Pulmonary artery endothelial cell (primary cell): ENCODE measurements around the gene ACTL7A. TPM values are rescaled to one million over a fixed set of nuclear protein-coding genes. Genes with fewer than 3 reads are reported as not detected.
"Not testable (repeated sequence)": the region's sequence is repeated elsewhere in the genome, so short reads cannot be mapped to it uniquely, and the experiment has no call there.

Experiments used
- DNase-seq: peaks from one replicate; pipeline ENCODE4 v3.0.0-alpha.2; 2011; ENCODE audit warnings: low read depth, low spot score
- total RNA-seq: library from RNA; depleted of rRNA; stranded (reverse); fragments of >200 nt; gene quantifications from 2 replicates; pipeline ENCODE4 v1.2.3, GENCODE V29; 2014

Gene ACTL7A, protein sequence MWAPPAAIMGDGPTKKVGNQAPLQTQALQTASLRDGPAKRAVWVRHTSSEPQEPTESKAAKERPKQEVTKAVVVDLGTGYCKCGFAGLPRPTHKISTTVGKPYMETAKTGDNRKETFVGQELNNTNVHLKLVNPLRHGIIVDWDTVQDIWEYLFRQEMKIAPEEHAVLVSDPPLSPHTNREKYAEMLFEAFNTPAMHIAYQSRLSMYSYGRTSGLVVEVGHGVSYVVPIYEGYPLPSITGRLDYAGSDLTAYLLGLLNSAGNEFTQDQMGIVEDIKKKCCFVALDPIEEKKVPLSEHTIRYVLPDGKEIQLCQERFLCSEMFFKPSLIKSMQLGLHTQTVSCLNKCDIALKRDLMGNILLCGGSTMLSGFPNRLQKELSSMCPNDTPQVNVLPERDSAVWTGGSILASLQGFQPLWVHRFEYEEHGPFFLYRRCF
- total RNA-seq = not detected in 2 replicates

DNA sequence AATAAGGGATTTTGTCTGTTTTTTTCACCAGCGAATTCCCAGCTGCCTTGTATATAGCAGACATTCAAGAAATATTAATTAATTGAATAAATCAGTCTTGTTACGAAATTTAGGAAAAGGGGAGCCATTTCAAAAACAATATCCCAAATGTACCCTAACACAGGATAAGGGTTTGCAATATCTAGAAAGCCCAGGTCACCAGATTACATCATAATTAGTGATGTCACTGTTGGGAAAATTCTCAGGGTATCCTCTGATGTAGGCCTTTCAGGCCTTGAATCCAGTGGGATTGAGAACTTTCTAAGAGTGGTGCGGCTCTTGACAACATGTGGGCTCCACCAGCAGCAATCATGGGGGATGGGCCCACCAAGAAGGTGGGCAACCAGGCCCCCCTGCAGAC lies at the start of gene ACTL7A:
Gene ACTL7A (plus strand): TSS at position 270 of the 400 bp plus-strand sequence. CDS start 57 bp downstream, at position 327.
- no peak for DNase-seq

GRCh38 chr9:108812396-108813025 lies 49.6 kb upstream of the ACTL7A start:
- DNase-seq = no peak

DNA sequence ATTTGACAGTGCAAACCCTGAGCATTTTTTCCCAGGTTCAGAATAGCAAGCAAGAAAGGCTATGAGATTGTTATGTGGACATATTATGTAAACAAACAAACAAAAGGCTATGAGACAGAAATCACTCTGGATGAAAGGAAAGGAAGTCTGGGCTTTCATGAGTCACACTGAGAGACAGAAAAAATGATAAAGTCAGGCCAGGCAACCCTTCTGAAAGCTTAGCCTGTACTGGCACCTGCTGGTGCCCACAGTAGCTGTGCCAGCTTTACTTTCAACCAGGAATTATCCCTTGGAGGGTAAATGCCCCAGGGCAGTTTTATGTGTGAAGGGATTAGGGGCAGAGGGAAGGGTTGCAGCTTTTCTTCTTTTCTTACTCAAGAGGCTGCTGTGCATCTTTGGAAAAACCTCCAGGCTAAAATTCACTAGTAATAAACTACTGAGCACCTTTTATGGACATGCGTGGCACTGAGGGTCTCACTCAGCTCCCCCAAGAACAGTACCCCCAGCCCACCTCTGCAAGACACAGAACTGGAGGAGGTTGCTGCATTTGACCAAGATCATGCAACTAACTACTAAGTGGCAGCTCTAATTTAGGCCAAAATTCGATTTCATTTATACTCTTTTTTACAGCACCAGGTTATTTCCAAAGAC lies 48.0 kb upstream of the ACTL7A start:
- DNase-seq = peak; percentile 19

DNA sequence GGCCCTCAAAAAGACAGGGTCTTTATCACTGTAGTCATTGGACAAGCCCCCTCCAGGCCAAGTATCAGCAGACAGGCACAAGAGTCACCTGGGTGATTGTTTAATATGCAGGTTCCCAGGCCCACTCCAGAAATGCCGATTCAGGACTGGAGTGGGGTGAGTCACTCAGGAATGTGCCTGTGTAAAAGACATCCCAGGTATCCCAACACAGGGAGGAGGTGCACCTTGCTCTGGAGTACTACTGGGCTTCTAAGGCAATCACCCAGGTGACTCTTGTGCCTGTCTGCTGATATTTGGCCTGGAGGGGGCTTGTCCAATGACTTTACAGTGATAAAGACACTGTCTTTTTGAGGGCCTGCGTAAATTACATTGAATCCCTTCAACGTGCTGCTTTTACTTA lies 46.9 kb upstream of the ACTL7A start:
- DNase-seq = no peak

DNA sequence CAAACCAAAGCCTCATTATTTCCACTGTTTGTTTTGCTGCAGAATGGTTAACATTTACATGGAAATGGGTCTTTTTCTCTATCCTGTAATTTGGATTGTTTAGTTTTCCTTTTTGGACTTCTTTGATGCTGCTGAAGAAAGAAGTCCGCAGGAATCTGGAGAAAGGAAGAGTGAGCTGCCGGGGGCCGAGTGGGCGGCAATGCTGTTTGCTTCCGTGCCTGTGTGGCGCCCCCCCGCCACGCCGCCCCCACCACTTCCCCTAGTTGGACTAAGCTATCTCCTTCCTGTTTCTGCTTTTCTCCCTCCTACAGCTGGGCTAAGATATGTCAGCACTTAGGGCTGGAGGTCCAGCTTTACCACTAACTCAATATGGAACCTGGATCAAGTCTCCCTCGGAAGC lies 46.0 kb upstream of the ACTL7A start:
- no peak for DNase-seq

GRCh38 chr9:108823829-108824228 lies 38.2 kb upstream of the ACTL7A start:
- no peak for DNase-seq

- DNase-seq = no peak
These were observed 31.8 kb upstream of the ACTL7A start for GRCh38 chr9:108830272-108830671.

- no peak for DNase-seq
These were observed 30.4 kb upstream of the ACTL7A start for GRCh38 chr9:108831496-108832178.

DNA sequence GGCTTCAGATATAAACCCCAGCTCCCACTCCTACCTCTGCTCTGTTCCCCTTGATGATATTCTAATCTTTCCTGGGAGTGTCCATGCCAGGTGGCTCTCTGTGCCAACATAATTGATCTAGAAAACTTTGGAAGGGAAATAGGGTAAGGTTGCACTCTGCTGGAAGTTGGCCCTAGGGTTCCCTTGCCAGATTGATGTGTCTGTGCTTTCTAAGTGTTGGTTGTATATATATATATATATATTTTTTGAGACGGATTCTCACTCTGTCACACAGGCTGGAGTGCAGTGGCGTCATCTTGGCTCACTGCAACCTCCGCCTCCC lies 29.9 kb upstream of the ACTL7A start:
- no peak for DNase-seq

DNA sequence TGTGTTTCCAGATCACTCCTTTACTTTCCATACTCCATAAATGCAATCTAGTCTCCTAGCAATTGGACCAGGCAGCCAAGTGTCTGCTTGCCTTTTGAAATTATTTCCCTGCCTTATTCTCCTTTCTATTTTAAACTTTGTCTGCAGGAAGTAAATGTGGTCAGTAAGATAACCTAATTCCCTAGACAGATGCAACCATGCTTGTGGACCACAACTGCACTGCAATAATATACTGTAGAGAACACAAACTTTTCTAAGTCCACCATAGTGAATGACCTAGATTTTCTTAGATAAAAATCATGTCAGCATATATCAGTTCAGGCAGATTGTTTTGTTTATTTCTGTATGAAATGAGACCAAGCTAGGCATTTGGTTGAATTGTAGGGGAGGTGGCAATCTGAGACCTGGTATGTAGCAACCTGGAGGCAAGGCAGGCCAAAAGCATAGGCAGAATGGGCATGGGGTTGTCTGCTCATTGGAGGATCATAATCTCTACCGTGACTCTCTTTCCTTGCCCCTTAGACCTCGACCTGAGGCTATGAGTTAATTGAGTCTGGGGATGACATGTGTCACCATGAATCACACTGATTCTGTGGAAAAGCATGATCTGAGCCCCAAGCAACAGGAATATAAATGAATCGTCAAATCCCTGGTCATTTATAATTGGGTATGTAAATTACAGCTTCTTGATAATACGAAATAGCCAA lies 27.0 kb upstream of the ACTL7A start:
- DNase-seq = no peak

GRCh38 chr9:108835831-108836230 lies 26.2 kb upstream of the ACTL7A start:
- DNase-seq = no peak

DNA sequence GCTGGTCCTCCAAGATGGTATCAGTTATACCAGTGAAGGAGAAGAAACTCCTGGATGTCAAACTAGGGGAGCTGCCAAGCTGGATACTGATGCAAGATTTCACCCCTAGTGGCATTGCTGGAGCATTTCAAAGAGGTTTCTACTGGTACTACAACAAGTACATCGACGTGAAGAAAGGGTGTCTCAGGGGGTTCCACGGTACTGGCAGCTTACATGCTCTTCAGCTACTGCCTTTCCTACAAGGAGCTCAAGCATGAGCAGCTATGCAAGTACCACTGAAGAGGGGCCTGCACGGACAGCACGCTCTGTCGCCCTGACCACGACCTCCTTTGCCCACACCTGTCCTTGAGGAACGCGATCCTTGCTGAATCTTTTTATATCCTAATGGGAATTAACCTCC lies 25.7 kb upstream of the ACTL7A start:
- no peak for DNase-seq

GRCh38 chr9:108836781-108837180 lies 25.3 kb upstream of the ACTL7A start:
- DNase-seq = no peak

DNA sequence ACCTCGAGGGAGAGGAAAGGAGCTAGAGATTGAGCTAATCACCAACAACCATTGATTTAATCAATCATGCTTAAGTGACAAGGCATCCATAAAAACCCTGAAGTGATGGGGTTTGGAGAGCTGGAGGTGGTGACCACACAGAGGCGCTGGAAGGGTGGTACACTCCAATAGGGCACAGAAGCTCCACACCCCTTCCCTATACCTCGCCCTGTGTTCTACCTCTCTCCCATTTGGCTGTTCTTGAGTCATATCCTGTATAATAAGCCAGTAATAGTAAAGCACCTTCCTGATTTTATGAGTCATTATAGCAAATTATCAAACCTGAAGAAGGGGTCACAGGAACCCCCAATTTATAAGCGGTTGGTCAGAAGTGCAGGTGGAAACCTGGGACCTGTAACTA lies 24.5 kb upstream of the ACTL7A start:
- DNase-seq = no peak

DNA sequence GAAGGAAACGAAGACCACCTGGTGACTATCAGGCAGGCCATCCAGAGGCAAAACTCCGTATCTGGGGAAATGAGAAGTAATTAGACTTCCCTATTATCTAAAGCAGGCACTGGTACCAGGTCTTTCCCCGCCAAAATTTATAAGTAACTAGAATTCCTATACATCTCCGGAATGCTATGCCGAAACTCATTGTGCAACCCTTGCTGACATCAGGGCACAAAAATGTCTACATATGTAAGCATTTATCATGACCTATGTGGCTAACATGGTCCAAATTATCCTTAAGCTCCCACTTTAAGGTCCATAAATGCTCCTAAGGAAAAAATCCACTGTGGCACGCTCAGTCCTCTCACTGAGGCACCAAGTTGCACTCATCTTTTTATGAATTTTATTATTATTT lies 24.0 kb upstream of the ACTL7A start:
- DNase-seq = no peak

- DNase-seq = not testable (repeated sequence)
These were observed 22.5 kb upstream of the ACTL7A start for GRCh38 chr9:108839561-108839960.

DNA sequence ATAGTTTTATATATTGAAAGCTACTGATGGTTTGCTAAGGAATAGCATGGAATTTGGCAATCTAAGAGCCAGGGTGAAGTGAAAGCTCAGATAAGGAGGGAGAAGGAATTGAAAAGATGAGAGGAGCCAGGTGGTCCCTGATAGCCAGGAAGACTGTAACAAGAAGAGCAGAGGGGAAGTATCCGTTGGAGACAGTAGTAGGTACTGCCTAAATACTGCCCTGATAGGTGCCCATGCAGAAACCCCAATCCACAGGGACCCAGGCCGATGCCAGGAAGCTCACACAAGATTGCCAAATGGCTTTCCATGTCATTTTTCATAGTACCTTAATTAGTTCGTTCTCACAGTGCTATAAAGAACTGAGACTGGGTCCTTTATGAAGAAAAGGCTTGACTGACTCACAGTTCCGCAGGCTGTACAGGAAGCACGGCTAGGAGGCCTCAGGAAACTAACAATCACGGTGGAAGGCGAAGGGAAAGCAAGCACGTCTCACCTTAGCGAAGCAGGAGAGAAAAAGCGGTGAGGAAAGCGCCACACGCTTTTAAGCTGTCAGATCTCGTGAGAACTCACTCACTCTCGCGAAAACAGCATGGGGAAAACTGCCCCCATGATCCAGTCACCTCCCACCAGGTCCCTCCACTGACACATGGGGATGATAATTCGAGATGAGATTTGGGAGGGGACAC lies 19.3 kb upstream of the ACTL7A start:
- no peak for DNase-seq

DNA sequence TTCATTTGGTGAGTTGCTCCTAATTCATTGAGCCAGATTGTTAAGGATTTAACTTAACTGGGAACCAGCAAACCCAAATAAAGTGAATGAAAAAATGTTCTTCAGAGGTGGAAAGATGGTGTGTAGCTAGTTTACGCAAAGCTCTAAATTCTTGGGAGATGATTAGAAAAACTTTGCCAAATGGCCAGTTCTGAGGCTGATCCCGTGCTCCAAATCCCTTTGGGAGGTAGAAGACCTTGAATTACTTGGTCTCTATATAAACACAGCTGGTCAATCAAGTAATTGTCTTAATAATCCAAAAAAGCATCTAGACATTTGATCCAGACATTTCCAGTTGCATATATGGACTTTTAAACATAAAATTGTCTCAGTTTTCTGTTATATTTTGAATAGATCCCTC lies 17.7 kb upstream of the ACTL7A start:
- DNase-seq = no peak

GRCh38 chr9:108844856-108845255 lies 17.2 kb upstream of the ACTL7A start:
- no peak for DNase-seq

GRCh38 chr9:108845507-108845906 lies 16.6 kb upstream of the ACTL7A start:
- no peak for DNase-seq

DNA sequence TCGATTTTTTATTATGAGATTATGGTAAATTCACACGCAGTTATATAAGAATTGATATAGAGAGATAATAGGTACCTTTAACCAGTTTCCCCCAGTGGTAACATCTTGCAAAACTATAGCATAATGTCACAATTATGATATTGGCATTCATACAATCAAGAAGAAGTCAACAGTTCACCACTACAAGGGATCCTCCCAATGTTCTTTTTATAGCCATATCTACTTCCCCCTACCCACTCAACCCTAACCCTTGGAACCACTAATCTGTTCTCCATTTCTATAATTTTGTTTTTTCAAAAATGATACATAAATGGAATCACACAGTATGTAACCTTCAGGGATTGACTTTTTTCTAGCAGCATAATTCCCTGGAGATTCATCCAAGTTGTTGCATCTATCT lies 16.1 kb upstream of the ACTL7A start:
- DNase-seq = no peak
